Liver (tissue), 9 donors: ENCODE measurements around the gene GAS6. TPM values are rescaled to one million over a fixed set of nuclear protein-coding genes. Genes with fewer than 3 reads are reported as not detected.

ENCODE experiments used
- DNase-seq: peaks from one replicate; pipeline ENCODE4 v3.0.0-alpha.2; 2017; ENCODE audit warnings: low spot score
- H3K27ac ChIP-seq, 2 donors: one replicate each; pipeline ENCODE4 v1.7.0; 2013; ENCODE audit warnings: inconsistent platforms in 2 of 2, low read length in 2 of 2, control low read depth in 1 of 2, low read depth in 1 of 2, mild to moderate bottlenecking in 1 of 2
- H3K27me3 ChIP-seq, 4 donors: one replicate each; pipeline versions ENCODE4 v1.6.1 to v1.7.0; 2013; ENCODE audit warnings: low read length in 3 of 4, inconsistent platforms in 1 of 4, mild to moderate bottlenecking in 1 of 4, moderate library complexity in 1 of 4; ENCODE audit not compliant: control insufficient read depth in 4 of 4, insufficient read depth in 4 of 4
- H3K36me3 ChIP-seq, 4 donors: one replicate each; pipeline versions ENCODE4 v1.6.1 to v1.7.0; 2013; ENCODE audit warnings: low read length in 3 of 4, mild to moderate bottlenecking in 3 of 4, low read depth in 1 of 4, moderate library complexity in 1 of 4; ENCODE audit not compliant: control insufficient read depth in 4 of 4, insufficient read depth in 3 of 4
- H3K4me1 ChIP-seq, 4 donors: one replicate each; pipeline versions ENCODE4 v1.6.1 to v1.7.0; 2013; ENCODE audit warnings: low read length in 3 of 4, mild to moderate bottlenecking in 3 of 4, moderate library complexity in 1 of 4; ENCODE audit not compliant: control insufficient read depth in 4 of 4, insufficient read depth in 4 of 4
- H3K4me3 ChIP-seq, 3 donors: one replicate each; pipeline versions ENCODE4 v1.6.1 to v1.7.0; 2013; ENCODE audit warnings: low read length in 3 of 3, control low read depth in 1 of 3, low read depth in 1 of 3, mild to moderate bottlenecking in 1 of 3
- H3K9ac ChIP-seq, 2 donors: one replicate each; pipeline ENCODE4 v1.7.0; 2013; ENCODE audit warnings: low read length in 2 of 2, mild to moderate bottlenecking in 2 of 2, moderate library complexity in 2 of 2, control low read depth in 1 of 2, low read depth in 1 of 2
- H3K9me3 ChIP-seq, 4 donors: one replicate each; pipeline versions ENCODE4 v1.6.1 to v1.7.0; 2013; ENCODE audit warnings: low read length in 3 of 4; ENCODE audit not compliant: control insufficient read depth in 4 of 4
- CTCF ChIP-seq: fragments of 150-350 bp; IDR thresholded peaks from 2 replicates; pipeline ENCODE4 v1.5.1; 2017; ENCODE audit warnings: improper control_type of control experiment, low read depth, low read length; ENCODE audit not compliant: missing input control
- EGR1 ChIP-seq, 2 donors: IDR thresholded peaks; 2 replicates each; pipeline ENCODE4 v1.6.1; 2016 to 2018; ENCODE audit warnings: antibody characterized with exemption in 2 of 2, low read depth in 2 of 2
- FOXA1 ChIP-seq: IDR thresholded peaks from 2 replicates; pipeline ENCODE4 v1.6.1; 2016; ENCODE audit warnings: antibody characterized with exemption
- FOXA2 ChIP-seq: IDR thresholded peaks from 2 replicates; pipeline ENCODE4 v1.6.1; 2016; ENCODE audit warnings: antibody characterized with exemption
- HNF4A ChIP-seq, 2 donors: conservative IDR thresholded peaks; 2 replicates each; pipeline ENCODE4 v1.6.1; 2016; ENCODE audit warnings: antibody characterized with exemption in 2 of 2, mild to moderate bottlenecking in 2 of 2
- HNF4G ChIP-seq: IDR thresholded peaks from 2 replicates; pipeline ENCODE4 v1.6.1; 2016; ENCODE audit warnings: antibody characterized with exemption
- JUND ChIP-seq, 2 donors: IDR thresholded peaks; 2 replicates each; pipeline ENCODE4 v1.6.1; 2016; ENCODE audit warnings: antibody characterized with exemption in 2 of 2
- MAX ChIP-seq: IDR thresholded peaks from 2 replicates; pipeline ENCODE4 v1.6.1; 2016; ENCODE audit warnings: antibody characterized with exemption
- NR2F2 ChIP-seq: IDR thresholded peaks from 2 replicates; pipeline ENCODE4 v1.6.1; 2016; ENCODE audit warnings: antibody characterized with exemption
- RAD21 ChIP-seq, 2 donors: IDR thresholded peaks; 2 replicates each; pipeline ENCODE4 v1.6.1; 2016; ENCODE audit warnings: antibody characterized with exemption in 2 of 2, mild to moderate bottlenecking in 2 of 2
- RXRA ChIP-seq, 2 donors: IDR thresholded peaks; 2 replicates each; pipeline ENCODE4 v1.6.1; 2017 to 2018; ENCODE audit warnings: antibody characterized with exemption in 2 of 2, mild to moderate bottlenecking in 1 of 2
- TAF1 ChIP-seq: conservative IDR thresholded peaks from 2 replicates; pipeline ENCODE4 v1.6.1; 2016; ENCODE audit warnings: antibody characterized with exemption, mild to moderate bottlenecking
- YY1 ChIP-seq: IDR thresholded peaks from 2 replicates; pipeline ENCODE4 v1.6.1; 2016; ENCODE audit warnings: antibody characterized with exemption, mild to moderate bottlenecking
- whole genome bisulfite sequencing: extraction: QIAGEN DNeasy Blood & Tissue Kit; methylation state at CpG from one replicate; pipeline ENCODE4 v1.1.7; 2013; 5-methylcytosine and 5-hydroxymethylcytosine counted together
- polyA plus RNA-seq, 2 donors: library from polyadenylated mRNA; stranded (reverse) in 1 of 2; unstranded in 1 of 2; fragments of 200-250 nt in 1 of 2; fragments of >200 nt in 1 of 2; fragmentation: Nextera tagmentation in 1 of 2; extraction: Ambion mirVana in 1 of 2; gene quantifications; one replicate each; pipeline versions ENCODE4 v1.2.1 to v1.2.3, GENCODE V29; 2013 to 2015
- total RNA-seq, 2 donors: library from RNA; depleted of rRNA; stranded (reverse); fragments of >200 nt; gene quantifications; one replicate each; pipeline ENCODE4 v1.2.3, GENCODE V29; 2014
- TF ChIP-seq, protein P1 (sequence below): IDR thresholded peaks from 2 replicates; pipeline ENCODE4 v1.6.1; 2016; ENCODE audit warnings: antibody characterized with exemption, mild to moderate bottlenecking
- TF ChIP-seq, protein P2 (sequence below): IDR thresholded peaks from 2 replicates; pipeline ENCODE4 v1.6.1; 2016; ENCODE audit warnings: antibody characterized with exemption
- TF ChIP-seq, protein P3 (sequence below): IDR thresholded peaks from 2 replicates; pipeline ENCODE4 v1.6.1; 2016; ENCODE audit warnings: antibody characterized with exemption
- donor health status: healthy.
- donor health status: healthy.
- donor health status: healthy.
- donor health status: healthy.
- donor health status: healthy.

Gene GAS6
- total and polyA plus RNA-seq, 4 donors, result 2.5 to 30.2 (median 9.1) TPM

- 98% methylated on average over 12 of the region's 12 CpGs for WGBS
- Histone ChIP-seq H3K27ac (no peak overlapping the region), H3K27me3 (no peaks in the 10 kb centered on the region), H3K9ac (no peak overlapping the region), H3K4me3 (no peak overlapping the region), H3K36me3 (peaks cover 0 to 14% (median 4%) of the 10 kb centered on the region in 4 donors), H3K9me3 (no peaks in the 10 kb centered on the region), H3K4me1 (no peaks in the 10 kb centered on the region)
- DNase-seq, result no peak
- TF ChIP-seq FOXA1 (no peak), JUND (IDR thresholded peaks at IDR 0.05) (no peak)
Observed at GRCh38 chr13:113822266-113822665, 41.6 kb downstream of the GAS6 start.

DNA sequence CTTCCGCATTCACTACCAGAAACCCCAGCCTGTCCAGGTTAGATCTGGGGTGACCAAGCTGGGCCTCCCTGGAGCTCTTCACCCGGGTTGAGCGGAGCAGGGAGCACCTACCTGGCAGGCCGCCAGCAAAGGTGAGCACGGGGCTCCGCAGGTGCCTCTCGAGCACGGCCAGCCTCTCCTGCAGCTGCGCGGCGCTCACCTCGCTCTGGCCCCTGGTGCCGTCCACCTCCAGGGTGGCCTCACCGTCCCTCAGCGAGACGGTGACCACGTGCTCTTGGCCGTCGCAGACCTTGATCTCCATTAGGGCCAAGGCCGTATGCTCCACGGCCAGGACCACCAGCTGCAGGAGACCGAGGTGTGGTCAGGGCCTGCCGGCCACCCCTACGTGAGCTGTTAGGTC is 42.0 kb downstream of the GAS6 start:
- H3K4me3 ChIP-seq, result no peak overlapping the region
- H3K4me1 ChIP-seq, result peaks cover 0 to 2% (median 0%) of the 10 kb centered on the region in 4 donors
- H3K27me3 ChIP-seq, result no peaks in the 10 kb centered on the region
- no peak overlapping the region for H3K27ac ChIP-seq
- DNase-seq, result no peak
- no peak overlapping the region for H3K9ac ChIP-seq
- TF ChIP-seq FOXA2 (no peak), MAX (no peak), HNF4G (no peak), RAD21 (IDR thresholded peaks at IDR 0.05) (no peak), CTCF (no peak), EGR1 (IDR thresholded peaks at IDR 0.05; ENCODE audit: low read depth in 2 of 2) (no peak), FOXA1 (no peak), TAF1 (no peak), RXRA (IDR thresholded peaks at IDR 0.05) (no peak), HNF4A (conservative IDR thresholded peaks at IDR 0.05) (no peak), NR2F2 (no peak), YY1 (no peak), JUND (IDR thresholded peaks at IDR 0.05) (no peak)
- TF ChIP-seq, protein P1, sequence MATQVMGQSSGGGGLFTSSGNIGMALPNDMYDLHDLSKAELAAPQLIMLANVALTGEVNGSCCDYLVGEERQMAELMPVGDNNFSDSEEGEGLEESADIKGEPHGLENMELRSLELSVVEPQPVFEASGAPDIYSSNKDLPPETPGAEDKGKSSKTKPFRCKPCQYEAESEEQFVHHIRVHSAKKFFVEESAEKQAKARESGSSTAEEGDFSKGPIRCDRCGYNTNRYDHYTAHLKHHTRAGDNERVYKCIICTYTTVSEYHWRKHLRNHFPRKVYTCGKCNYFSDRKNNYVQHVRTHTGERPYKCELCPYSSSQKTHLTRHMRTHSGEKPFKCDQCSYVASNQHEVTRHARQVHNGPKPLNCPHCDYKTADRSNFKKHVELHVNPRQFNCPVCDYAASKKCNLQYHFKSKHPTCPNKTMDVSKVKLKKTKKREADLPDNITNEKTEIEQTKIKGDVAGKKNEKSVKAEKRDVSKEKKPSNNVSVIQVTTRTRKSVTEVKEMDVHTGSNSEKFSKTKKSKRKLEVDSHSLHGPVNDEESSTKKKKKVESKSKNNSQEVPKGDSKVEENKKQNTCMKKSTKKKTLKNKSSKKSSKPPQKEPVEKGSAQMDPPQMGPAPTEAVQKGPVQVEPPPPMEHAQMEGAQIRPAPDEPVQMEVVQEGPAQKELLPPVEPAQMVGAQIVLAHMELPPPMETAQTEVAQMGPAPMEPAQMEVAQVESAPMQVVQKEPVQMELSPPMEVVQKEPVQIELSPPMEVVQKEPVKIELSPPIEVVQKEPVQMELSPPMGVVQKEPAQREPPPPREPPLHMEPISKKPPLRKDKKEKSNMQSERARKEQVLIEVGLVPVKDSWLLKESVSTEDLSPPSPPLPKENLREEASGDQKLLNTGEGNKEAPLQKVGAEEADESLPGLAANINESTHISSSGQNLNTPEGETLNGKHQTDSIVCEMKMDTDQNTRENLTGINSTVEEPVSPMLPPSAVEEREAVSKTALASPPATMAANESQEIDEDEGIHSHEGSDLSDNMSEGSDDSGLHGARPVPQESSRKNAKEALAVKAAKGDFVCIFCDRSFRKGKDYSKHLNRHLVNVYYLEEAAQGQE, result no peak
- TF ChIP-seq, protein P2, sequence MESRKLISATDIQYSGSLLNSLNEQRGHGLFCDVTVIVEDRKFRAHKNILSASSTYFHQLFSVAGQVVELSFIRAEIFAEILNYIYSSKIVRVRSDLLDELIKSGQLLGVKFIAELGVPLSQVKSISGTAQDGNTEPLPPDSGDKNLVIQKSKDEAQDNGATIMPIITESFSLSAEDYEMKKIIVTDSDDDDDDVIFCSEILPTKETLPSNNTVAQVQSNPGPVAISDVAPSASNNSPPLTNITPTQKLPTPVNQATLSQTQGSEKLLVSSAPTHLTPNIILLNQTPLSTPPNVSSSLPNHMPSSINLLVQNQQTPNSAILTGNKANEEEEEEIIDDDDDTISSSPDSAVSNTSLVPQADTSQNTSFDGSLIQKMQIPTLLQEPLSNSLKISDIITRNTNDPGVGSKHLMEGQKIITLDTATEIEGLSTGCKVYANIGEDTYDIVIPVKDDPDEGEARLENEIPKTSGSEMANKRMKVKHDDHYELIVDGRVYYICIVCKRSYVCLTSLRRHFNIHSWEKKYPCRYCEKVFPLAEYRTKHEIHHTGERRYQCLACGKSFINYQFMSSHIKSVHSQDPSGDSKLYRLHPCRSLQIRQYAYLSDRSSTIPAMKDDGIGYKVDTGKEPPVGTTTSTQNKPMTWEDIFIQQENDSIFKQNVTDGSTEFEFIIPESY, result no peak
- TF ChIP-seq, protein P3, sequence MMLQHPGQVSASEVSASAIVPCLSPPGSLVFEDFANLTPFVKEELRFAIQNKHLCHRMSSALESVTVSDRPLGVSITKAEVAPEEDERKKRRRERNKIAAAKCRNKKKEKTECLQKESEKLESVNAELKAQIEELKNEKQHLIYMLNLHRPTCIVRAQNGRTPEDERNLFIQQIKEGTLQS, result no peak
- 93% methylated on average over 24 of the region's 24 CpGs for WGBS
- H3K9me3 ChIP-seq, result no peaks in the 10 kb centered on the region
- peaks cover 0 to 13% (median 4%) of the 10 kb centered on the region in 4 donors for H3K36me3 ChIP-seq
